Inflammatory macrophage treated with lipopolysaccharide for 4 hours (primary cell): Measurements from ENCODE around the gene ASIC3.
"Not testable (repeated sequence)": the region's sequence is repeated elsewhere in the genome, so short reads cannot be mapped to it uniquely, and the experiment has no call there.

ENCODE experiments used
- DNase-seq: peaks from one replicate; pipeline ENCODE4 v3.0.0-alpha.2; 2020

The ASIC3 gene

DNA sequence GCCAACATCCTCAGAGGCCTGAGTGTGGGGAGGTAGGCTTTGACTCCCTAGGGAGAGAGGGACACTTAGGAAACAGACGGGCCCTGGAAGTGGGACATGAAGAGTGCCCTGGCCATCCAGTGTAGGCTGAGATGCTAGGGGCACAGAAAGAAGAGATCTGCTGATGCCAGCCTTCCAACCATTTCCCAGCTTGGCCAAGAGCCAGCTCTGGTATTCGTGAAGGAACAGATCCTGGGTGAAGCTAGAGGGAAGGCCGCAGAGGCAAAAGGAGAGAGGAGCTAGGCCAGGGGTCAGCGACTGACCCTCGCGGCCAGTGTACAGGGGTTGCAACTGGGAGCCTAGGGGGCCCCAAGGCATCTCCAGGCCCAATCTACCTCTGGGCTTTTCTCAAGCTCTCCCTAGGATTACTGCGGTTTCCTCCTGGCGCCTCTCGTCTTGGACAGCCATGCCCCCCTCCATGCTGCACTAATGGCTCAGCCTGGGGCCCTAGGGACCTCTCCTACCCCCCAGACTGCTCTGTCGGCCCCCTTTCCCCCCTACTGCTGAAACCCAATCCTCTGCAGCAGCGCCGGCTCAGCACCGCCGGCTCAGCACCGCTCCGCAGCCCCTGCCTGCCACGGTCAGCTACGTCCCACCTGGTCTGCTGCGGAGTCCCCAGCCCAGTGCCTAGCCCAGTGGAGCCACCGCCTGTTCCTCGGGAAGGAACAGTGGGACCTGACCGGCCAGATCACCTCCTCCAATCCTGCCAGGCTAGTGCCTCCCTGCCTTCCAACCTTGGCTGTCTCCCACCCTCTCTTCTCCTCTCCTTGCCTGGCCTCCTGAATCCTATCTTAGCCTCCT, at the start of gene ASIC3:
ASIC3 (plus strand) TSS at position 556 of the 840 bp plus-strand sequence. CDS start 355 bp downstream, outside the sequence.
- no peak for DNase-seq

DNA sequence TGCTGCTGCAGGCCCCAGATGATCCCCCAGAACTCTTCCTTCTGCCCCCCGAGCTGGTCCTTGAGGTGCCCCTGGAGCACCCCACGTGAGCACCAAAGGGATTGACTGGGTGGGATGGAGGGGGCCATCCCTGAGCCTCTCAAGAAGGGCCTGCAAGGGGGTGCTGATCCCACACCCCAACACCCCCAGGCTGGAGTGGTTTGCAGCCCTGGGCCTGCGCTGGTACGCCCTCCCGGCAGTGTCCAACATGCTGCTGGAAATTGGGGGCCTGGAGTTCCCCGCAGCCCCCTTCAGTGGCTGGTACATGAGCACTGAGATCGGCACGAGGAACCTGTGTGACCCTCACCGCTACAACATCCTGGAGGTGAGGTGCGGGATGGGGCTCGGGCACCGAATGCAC, 49.3 kb upstream of the ASIC3 start:
- no peak for DNase-seq

DNA sequence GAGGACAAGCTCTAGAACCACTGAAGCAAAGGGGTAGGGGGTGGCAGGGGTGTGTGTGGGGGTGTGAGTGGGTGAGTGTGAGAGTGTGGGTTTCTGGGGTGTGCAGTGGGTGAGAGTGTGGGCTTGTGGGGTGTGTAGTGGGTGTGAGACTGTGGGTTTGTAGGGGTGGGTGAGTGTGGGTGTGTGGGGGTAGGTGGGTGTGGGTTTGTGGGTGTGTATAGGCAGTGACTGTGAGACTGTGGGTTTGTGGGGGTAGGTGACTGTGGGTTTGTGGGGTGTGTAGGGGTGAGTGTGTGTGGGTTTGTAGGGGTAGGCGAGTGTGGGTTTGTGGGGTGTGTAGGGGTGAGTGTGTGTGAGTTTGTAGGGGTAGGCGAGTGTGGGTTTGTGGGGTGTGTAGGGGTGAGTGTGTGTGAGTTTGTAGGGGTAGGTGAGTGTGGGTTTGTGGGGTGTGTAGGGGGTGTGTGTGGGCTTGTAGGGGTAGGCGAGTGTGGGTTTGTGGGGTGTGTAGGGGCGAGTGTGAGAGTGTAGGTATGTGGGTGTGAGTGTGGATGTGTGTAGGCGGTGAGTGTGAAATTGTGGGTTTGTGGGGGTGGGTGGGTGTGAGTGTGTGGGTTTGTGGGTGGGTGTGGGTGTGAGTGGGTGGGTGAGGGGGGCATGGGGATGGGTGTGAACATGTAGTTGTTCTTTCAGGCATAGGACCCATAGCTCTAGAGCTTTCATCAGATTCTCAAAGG, 48.7 kb upstream of the ASIC3 start:
- no peak for DNase-seq

DNA sequence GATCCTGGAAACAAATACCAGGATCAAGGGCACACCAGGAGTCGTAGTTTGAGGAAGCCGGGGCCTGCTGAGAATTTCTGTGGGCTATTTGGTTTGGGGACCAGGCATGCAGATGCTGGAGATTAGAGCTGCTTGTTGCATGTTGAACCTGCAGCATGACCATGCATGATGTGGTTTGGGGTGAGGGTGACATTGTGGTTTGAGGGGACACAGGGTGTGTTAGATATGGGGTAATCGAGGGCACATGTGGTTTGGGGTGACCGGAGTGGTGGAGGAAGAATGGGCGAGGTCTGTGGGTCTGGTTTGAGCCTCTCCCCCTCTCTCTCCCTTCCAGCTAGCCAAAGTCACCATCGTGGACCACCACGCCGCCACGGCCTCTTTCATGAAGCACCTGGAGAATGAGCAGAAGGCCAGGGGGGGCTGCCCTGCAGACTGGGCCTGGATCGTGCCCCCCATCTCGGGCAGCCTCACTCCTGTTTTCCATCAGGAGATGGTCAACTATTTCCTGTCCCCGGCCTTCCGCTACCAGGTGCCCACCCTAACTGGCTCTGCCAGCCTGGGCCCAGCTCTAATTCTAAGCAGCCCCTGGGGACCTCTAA, 47.3 kb upstream of the ASIC3 start:
- DNase-seq: no peak

DNA sequence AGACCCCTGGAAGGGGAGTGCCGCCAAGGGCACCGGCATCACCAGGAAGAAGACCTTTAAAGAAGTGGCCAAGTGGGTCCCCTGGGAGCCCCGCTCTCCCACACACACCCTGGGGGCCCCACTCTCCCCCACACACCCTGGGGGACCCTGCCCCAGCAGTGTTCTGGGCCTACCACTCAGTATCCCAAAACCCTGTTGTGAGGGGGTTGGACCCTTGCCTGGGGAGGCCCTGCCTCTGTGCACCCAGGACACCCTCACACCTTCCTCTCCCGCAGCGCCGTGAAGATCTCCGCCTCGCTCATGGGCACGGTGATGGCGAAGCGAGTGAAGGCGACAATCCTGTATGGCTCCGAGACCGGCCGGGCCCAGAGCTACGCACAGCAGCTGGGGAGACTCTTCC, 46.8 kb upstream of the ASIC3 start:
- DNase-seq: no peak

DNA sequence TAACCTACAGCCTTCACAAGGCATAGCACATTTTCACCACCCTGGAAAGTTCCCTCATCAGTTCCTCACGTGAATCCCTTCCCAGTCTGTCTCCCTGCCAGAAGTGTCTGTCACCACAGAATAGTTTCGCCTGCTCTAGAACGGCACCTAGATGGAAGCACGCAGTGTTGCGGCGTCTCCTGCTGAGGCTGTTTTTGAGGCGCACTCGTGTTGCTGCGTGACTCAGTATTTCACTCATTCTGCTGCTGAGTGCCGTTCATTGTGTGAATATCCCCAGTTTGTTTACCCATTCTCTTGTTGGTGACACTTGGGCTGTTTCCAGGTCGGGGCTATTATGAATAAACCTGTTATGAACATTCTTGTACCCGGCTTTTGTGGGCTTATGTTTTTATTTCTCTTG, 44.8 kb upstream of the ASIC3 start:
- DNase-seq: no peak

DNA sequence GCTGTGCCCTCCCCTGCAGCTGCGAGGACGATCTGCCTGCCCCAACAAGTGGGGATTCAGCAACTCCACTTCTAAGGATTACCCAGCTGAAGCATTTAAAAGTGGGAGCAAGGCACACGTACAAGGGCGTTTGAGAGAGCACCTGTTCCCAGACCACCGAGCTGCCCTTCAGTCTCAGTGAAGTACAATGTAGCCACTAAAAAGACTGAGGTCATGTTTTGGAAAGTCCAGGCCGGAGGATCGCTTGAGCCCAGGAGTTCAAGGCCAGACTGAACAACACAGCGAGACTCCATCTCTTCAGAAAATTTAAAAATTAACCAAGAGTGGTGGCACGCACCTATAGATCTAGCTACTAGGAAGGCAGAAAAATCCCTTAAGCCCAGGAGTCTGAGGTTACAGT, 42.8 kb upstream of the ASIC3 start:
- DNase-seq: no peak

DNA sequence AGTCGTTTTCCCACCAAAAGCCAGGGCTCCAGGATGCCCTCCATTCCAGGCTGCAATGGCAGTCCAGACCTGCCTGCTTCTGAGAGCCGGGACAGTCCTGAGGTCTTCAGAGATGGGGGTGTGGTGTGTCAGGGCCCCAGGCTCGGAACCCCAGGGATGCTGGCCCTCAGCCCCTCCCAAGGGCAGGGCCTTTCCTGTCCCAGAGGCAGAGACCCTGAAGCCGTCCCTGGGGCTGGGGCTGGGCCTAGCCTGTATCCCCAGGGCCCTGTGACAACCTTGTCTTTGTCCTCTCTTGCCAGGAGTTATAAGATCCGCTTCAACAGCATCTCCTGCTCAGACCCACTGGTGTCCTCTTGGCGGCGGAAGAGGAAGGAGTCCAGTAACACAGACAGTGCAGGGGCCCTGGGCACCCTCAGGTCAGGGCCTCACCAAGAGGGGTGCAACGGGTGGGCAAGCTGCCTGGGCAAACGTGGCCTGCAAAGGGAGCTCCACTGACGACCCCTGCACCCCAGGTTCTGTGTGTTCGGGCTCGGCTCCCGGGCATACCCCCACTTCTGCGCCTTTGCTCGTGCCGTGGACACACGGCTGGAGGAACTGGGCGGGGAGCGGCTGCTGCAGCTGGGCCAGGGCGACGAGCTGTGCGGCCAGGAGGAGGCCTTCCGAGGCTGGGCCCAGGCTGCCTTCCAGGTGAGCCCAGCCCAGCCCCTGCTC, 41.6 kb upstream of the ASIC3 start:
- DNase-seq: no peak

DNA sequence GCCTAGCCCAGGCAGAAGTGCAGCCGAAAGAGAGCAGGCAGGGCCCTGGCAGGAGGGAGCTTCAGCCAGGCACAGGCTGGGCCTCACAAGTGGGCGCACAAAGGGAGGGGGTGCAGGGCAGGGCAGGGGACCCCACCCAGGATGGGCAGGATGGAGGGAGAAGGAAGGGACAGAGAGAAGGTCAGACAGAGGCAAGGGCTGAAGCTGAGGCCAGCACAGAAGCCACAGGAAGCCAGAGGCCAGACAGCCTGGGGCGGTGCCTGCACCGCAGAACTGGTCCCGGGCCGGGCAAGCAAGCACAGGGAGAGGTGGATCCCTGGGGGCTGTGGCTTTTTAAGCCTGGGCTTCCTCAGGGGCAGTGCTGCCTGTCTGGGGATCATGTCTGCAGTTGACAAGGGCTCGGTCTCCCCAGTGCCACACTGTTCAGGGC, 40.8 kb upstream of the ASIC3 start:
- DNase-seq: no peak

DNA sequence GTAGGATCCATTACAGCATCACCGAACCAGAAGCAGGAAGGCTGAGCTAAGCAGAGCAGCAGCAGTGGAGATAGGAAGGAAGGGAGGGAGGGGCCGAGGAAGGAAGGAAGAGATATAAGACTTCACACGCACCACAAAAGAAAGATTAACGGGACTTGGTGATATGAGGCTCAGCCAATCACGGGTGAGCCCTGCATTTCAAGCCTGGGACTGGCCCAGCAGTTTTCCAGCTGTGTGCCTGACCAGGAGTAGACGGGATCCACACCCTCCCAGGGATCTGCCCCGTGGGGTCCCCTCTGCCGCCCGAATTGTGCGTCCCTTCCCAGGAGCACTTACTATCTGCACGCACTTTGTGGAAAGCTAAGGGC, 40.2 kb upstream of the ASIC3 start:
- no peak for DNase-seq

DNA sequence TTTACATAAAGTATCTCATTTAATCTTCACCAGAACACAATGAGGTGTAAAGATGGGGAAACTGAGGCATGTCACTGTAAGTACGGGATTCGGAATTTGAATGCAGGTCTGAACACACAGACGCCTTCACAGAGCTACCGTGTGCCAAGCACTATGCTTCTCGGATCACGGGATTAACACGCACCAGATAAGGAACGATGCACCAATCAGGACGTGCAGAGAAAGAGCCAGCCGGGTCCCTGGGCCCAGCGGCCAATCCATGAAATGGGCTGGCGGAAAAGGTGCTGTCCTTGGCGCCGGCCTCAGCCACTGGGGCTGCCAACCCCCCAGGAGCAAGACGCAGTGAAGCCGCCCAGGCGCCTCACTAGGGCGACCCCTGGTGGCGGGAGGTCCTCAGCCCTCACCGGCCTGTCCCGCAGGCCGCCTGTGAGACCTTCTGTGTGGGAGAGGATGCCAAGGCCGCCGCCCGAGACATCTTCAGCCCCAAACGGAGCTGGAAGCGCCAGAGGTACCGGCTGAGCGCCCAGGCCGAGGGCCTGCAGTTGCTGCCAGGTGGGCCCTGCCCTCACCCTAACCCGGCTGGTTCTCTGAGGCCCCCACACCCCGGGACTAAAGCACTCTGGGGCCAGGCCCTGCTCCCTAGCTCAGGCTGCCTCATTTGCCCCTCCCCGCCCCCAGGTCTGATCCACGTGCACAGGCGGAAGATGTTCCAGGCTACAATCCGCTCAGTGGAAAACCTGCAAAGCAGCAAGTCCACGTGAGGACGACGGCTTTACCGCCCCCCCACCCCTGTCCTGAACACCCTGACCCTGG, 39.6 kb upstream of the ASIC3 start:
- peak; percentile 39 for DNase-seq

DNA sequence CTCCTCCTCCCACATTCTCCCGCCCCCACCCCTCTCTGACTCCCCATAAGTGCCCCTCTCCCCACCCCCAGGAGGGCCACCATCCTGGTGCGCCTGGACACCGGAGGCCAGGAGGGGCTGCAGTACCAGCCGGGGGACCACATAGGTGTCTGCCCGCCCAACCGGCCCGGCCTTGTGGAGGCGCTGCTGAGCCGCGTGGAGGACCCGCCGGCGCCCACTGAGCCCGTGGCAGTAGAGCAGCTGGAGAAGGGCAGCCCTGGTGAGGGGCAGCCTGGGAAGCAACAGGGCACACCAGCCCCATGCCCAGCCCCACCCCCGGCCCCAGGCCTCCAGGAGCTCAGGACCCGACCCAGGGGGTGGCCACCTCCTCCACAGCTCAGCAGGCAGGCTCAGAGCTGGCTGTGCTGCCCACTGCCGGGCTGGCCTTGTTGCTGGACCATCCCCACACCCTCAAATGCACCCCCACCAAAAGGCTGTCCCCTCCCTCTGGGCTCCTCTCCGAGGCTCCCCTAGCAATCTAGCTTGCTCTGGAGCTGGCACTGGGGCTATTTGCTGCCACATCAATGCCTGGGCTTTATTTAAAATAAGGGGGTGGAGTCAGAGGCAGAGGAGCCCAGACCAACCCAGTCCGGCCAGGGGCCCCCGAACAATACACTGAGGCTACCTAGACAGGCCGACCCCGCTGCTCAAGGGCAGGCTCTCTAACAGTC, 38.8 kb upstream of the ASIC3 start:
- DNase-seq: no peak

DNA sequence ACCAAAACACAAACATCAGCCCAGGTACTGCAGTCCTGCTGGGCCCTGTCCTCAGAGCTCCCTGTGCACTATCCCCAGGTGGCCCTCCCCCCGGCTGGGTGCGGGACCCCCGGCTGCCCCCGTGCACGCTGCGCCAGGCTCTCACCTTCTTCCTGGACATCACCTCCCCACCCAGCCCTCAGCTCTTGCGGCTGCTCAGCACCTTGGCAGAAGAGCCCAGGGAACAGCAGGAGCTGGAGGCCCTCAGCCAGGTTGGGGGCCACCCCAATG, 38.4 kb upstream of the ASIC3 start:
- DNase-seq: no peak

DNA sequence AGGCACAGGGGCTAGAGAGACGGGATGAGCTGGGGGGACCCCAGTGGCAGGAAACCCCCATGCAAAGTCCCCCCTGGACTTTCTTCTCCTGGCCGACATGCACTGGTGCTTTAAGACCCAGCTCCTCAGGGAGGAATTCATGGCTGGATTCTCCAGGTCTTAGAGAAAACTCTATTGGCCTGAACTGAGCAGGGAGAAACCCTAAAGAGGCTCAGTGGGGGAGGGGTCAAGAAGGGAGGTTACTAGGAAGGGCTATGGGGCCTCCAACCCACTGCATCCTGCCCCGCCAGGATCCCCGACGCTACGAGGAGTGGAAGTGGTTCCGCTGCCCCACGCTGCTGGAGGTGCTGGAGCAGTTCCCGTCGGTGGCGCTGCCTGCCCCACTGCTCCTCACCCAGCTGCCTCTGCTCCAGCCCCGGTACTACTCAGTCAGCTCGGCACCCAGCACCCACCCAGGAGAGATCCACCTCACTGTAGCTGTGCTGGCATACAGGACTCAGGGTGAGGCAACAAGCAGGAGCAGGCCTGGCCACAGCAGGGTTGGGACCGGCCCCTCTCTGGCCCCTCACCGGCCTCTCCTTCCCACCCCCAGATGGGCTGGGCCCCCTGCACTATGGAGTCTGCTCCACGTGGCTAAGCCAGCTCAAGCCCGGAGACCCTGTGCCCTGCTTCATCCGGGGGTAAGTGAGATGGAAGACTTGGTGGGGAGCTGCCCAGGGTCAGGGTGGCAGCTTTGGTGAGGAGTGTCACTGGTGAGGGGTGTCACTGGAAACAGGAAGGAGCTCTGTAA, 37.8 kb upstream of the ASIC3 start:
- peak; percentile 30 for DNase-seq

DNA sequence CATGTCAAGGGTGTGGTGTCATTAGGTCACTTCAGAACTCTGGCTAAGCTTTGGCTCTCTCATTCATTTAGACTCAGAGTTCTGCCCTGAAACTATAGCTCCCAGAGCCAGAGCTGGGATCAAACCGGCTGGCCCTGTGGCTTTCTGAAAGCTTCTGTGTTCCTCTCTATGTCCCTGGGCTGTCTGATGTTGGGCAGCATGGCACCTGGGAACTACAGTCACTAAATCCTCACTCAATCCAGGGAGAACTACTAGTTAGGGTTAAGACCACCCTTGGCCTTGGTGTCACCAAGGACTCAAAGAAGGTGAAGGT, 37.3 kb upstream of the ASIC3 start:
- peak; percentile 71 for DNase-seq

DNA sequence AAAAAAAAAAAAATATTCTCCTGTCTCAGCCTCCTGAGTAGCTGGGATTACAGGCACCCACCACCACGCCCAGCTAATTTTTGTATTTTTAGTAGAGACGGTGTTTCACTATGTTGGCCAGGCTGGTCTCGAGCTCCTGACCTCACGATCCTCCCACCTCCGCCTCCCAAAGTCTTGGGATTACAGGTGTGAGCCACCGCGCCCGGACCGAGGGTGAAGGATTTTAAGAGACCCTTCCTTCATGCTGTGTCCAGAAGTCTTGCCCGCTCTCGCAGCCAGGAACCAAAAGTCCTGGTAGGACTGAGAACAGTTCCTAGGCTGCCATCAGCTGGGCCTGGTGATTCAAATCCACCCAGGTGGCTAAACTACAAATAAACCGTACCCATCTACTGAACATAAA, 36.7 kb upstream of the ASIC3 start:
- DNase-seq: not testable (repeated sequence)

DNA sequence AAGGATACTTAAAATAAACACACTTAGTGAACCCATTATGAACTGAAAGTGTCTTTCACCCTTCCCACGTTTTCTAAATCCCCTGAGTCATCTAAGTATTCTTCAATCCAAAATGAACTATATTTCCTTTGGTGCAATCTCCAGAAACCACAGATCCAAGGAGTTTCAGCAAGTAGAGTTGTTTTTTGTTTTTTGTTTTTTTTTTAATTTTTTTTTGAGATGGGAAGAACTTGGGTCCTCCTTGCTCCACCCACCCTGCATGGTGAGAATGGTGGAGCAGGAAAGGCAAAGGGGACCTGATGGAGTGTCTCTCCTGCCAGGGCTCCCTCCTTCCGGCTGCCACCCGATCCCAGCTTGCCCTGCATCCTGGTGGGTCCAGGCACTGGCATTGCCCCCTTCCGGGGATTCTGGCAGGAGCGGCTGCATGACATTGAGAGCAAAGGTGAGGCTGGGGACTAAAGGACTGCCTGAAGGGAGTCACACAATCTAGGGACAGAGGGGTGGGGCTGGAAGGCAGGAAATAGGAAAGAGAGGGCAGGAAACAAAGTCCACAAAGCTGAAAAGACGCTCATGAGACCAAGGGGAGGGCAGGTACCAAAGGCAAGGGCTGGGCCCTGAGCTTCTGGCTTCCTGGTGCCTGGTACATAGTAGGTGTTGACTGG, 36.2 kb upstream of the ASIC3 start:
- no peak for DNase-seq

DNA sequence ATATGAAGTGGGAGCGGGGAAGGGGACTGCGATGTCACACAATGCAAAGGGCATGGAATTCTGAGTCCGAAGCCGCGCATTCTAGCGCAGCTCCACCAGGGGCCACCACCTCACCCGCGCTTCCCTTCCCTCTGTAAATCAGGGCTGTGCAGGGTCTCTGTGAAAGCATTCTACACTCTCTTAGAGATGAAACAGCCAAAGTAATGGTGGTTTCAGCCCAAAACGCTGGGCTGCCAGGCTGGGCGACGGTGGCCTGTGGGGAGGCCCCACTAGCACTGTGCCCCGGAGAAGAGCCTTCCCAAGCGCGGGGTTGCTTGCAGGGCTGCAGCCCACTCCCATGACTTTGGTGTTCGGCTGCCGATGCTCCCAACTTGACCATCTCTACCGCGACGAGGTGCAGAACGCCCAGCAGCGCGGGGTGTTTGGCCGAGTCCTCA, 35.4 kb upstream of the ASIC3 start:
- peak; percentile 33 for DNase-seq

DNA sequence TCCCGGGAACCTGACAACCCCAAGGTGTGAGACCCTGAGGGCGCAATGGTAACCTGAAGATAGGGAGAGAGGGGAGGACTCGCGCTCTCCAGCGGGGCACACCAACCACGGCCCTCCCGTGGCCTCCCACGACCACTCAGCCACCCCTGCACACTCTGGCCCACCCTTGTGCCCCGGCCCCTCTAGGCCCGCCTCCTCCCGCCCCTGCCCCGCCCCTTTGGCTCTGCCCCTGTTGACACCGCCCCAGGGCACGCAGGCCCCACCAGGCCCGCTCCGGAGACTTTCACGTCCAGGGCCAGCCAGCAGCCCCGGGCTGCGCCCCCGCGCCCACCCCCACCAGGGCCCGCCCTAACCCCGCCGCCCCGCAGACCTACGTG, 35.0 kb upstream of the ASIC3 start:
- DNase-seq: no peak

DNA sequence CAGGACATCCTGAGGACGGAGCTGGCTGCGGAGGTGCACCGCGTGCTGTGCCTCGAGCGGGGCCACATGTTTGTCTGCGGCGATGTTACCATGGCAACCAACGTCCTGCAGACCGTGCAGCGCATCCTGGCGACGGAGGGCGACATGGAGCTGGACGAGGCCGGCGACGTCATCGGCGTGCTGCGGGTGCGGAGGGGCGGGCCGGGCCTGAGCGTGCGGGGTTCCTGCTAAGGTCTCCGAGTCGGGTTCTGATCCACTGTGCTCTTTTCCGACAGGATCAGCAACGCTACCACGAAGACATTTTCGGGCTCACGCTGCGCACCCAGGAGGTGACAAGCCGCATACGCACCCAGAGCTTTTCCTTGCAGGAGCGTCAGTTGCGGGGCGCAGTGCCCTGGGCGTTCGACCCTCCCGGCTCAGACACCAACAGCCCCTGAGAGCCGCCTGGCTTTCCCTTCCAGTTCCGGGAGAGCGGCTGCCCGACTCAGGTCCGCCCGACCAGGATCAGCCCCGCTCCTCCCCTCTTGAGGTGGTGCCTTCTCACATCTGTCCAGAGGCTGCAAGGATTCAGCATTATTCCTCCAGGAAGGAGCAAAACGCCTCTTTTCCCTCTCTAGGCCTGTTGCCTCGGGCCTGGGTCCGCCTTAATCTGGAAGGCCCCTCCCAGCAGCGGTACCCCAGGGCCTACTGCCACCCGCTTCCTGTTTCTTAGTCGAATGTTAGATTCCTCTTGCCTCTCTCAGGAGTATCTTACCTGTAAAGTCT, 34.4 kb upstream of the ASIC3 start:
- peak; percentile 68 for DNase-seq
